Vagina (tissue), 2 donors: ENCODE measurements around the gene QRICH1. TPM values are rescaled to one million over a fixed set of nuclear protein-coding genes. Genes with fewer than 3 reads are reported as not detected.
A peak's percentile ranks its signal among the peaks of the same experiment; 100 is the strongest.

Experiments used
- DNase-seq, 2 donors: peaks; one replicate each; pipeline ENCODE4 v3.0.0-alpha.2; 2017; ENCODE audit errors: extremely low spot score in 2 of 2
- H3K27ac ChIP-seq: fragments of 200-600 bp; sonication (generic); one replicate; pipeline ENCODE4 v1.5.1; 2019
- H3K27me3 ChIP-seq: fragments of 200-600 bp; sonication (generic); one replicate; pipeline ENCODE4 v1.5.1; 2019
- H3K36me3 ChIP-seq, 2 donors: fragments of 200-600 bp; sonication (generic); one replicate each; pipeline ENCODE4 v1.5.1; 2017 to 2019
- H3K4me1 ChIP-seq: fragments of 200-600 bp; sonication (generic); one replicate; pipeline ENCODE4 v1.5.1; 2019
- H3K4me3 ChIP-seq, 2 donors: fragments of 200-600 bp; sonication (generic); 1 replicate in 1 of 2; 2 replicates in 1 of 2; pipeline ENCODE4 v1.5.1; 2016 to 2019
- H3K9me3 ChIP-seq: fragments of 200-600 bp; sonication (generic); one replicate; pipeline ENCODE4 v1.5.1; 2019
- POLR2A ChIP-seq, 2 donors: fragments of 450-650 bp; IDR thresholded peaks; one replicate each; pipeline ENCODE4 v1.6.1; 2017; ENCODE audit warnings: antibody characterized with exemption in 2 of 2, mild to moderate bottlenecking in 2 of 2, moderate library complexity in 2 of 2
- POLR2AphosphoS5 ChIP-seq, 2 donors: sonication (generic); formaldehyde crosslinking; IDR thresholded peaks; one replicate each; pipeline ENCODE4 v1.9.0; 2017; ENCODE audit warnings: antibody characterized with exemption in 2 of 2, mild to moderate bottlenecking in 2 of 2, low read depth in 1 of 2; ENCODE audit not compliant: insufficient read depth in 1 of 2
- intact Hi-C: fragments of 100-400 bp; cut with DNase I; formaldehyde crosslinking; loops from one replicate; pipeline ENCODE4 v1.15.1; 2023
- total RNA-seq: library from RNA; depleted of rRNA; stranded (reverse); fragments of >200 nt; gene quantifications from one replicate; pipeline ENCODE4 v1.2.3, GENCODE V29; 2016
- TF ChIP-seq, protein P1 (sequence below), 3 experiments: fragments of 450-650 bp in 2 of 3; fragments of 200-600 bp in 1 of 3; sonication (generic) in 1 of 3; IDR thresholded peaks; one replicate each; pipeline ENCODE4 v1.5.1; 2017 to 2019; ENCODE audit warnings: antibody characterized with exemption in 3 of 3, mild to moderate bottlenecking in 2 of 3, moderate library complexity in 2 of 3

The QRICH1 gene
- total RNA-seq, 1 donor from 2014 or later = 124 TPM

DNA sequence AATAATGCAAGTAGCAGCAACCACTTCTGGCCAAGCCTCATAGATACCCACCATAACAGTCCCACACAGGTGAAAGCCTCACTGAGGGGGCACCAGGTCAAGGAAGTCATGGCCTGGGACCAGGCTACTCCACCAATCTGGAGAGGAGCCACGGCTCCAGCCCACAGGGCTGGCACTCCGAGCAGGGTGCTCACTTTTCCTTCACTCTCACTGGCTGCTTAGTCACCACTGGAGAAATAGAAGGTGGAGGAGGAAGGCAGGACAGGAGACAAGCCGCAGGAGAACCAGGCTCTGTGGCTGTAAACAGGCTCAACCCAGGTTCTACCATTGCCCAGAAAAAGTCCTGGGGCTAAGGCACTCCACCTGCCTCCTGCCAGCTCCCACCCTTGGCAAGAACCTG lies 25.6 kb upstream of the QRICH1 start:
- Histone ChIP-seq H3K4me1 (peaks cover 24% of the 10 kb centered on the region), H3K36me3 (peaks cover 5 to 78% of the 10 kb centered on the region in 2 donors)
- intact Hi-C loops = no loop called here

DNA sequence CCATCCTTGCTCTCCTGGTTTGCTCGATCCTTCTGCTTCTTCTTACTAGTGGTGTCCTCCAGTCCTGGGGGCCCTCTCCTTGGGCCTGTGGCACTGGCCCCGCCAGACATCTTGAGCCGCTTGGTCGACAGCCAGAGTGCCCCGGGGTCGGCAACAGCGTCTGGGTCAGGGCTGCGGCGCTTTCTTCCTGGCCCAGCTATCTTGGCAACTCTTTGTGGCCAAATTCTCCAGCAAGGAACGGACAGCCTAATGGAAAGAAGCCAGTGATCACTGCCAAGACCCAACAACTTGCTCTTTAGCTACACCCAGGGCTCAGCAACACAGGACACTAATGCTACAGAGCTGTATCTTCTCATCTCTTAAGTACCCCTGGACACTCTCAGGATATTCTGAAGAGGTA lies 25.2 kb upstream of the QRICH1 start:
- intact Hi-C loops = no loop called here

More for the DNA sequence above, 25.6 kb upstream of the QRICH1 start:
- peak overlapping the region; percentile 76 to 100 for H3K4me3 ChIP-seq
- TF ChIP-seq, protein P1, sequence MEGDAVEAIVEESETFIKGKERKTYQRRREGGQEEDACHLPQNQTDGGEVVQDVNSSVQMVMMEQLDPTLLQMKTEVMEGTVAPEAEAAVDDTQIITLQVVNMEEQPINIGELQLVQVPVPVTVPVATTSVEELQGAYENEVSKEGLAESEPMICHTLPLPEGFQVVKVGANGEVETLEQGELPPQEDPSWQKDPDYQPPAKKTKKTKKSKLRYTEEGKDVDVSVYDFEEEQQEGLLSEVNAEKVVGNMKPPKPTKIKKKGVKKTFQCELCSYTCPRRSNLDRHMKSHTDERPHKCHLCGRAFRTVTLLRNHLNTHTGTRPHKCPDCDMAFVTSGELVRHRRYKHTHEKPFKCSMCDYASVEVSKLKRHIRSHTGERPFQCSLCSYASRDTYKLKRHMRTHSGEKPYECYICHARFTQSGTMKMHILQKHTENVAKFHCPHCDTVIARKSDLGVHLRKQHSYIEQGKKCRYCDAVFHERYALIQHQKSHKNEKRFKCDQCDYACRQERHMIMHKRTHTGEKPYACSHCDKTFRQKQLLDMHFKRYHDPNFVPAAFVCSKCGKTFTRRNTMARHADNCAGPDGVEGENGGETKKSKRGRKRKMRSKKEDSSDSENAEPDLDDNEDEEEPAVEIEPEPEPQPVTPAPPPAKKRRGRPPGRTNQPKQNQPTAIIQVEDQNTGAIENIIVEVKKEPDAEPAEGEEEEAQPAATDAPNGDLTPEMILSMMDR (IDR thresholded peaks at IDR 0.05) = no peak
- TF ChIP-seq POLR2A (IDR thresholded peaks at IDR 0.05) = no peak
- TF ChIP-seq POLR2AphosphoS5 (IDR thresholded peaks at IDR 0.05; ENCODE audit: insufficient read depth in 1 of 2, low read depth in 1 of 2) = no peak
- no peak for DNase-seq
- peak overlapping the region; percentile 97 for H3K27ac ChIP-seq
- H3K27me3 ChIP-seq = no peaks in the 10 kb centered on the region
- H3K9me3 ChIP-seq = no peaks in the 10 kb centered on the region

DNA sequence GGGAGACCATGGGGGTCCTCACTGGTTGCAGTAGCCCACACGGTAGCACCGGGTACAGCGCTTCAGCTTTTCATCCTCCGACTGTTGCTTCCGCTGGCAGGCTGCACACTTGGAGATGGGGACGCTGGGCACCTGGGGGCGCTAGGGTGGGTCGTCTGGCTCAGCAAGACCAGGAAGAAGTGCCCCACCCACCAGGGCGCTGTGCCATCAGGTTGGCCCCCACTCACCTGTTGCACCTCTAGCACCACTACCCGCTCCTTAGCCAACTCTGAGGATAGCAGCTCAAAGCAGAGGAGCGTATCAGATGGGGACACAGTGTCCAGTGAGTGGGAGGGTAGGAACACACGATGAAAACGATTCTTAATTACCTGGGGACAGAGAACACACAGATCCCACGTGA lies 18.4 kb upstream of the QRICH1 start:
- Histone ChIP-seq H3K4me3 (no peak overlapping the region), H3K36me3 (peaks cover 12 to 92% of the 10 kb centered on the region in 2 donors), H3K9me3 (no peaks in the 10 kb centered on the region), H3K4me1 (no peaks in the 10 kb centered on the region), H3K27me3 (no peaks in the 10 kb centered on the region), H3K27ac (no peak overlapping the region)
- no peak for TF ChIP-seq POLR2AphosphoS5 (IDR thresholded peaks at IDR 0.05; ENCODE audit: insufficient read depth in 1 of 2, low read depth in 1 of 2)
- no peak for TF ChIP-seq POLR2A (IDR thresholded peaks at IDR 0.05)
- TF ChIP-seq, protein P1 (IDR thresholded peaks at IDR 0.05) = no peak
- intact Hi-C loops = no loop called here
- no peak for DNase-seq

More for the DNA sequence above, 25.2 kb upstream of the QRICH1 start:
- H3K36me3 ChIP-seq = peaks cover 5 to 78% of the 10 kb centered on the region in 2 donors
- peak overlapping the region in 1 of 2 donors; percentile 76 for H3K4me3 ChIP-seq
- peaks cover 24% of the 10 kb centered on the region for H3K4me1 ChIP-seq
- H3K27me3 ChIP-seq = no peaks in the 10 kb centered on the region
- TF ChIP-seq, protein P1 (IDR thresholded peaks at IDR 0.05) = no peak
- TF ChIP-seq POLR2A (IDR thresholded peaks at IDR 0.05) (no peak), POLR2AphosphoS5 (IDR thresholded peaks at IDR 0.05; ENCODE audit: insufficient read depth in 1 of 2, low read depth in 1 of 2) (no peak)
- H3K27ac ChIP-seq = no peak overlapping the region
- no peak for DNase-seq
- no peaks in the 10 kb centered on the region for H3K9me3 ChIP-seq

DNA sequence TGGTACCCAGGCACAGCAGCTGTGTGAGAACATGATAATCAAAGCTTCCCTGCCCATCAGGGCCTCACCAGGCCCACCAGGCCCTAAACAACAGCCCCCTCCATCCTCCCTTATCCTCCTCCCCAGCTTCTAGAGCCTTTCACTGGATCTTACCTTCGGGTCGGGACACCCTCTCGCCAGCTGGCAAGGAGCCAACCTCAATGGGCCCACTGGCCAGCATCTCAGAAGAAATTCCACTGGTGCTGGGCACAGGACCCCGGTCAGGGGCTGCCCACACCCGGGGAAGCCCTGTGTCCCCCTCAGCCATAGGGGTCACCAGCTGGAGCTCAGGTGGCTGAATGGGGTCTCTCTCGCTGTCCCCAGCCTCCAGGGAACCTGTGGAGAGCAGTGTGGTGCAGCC lies 17.5 kb upstream of the QRICH1 start:
- Histone ChIP-seq H3K27me3 (no peaks in the 10 kb centered on the region), H3K27ac (no peak overlapping the region), H3K36me3 (peaks cover 7 to 83% of the 10 kb centered on the region in 2 donors), H3K4me1 (no peaks in the 10 kb centered on the region), H3K9me3 (no peaks in the 10 kb centered on the region), H3K4me3 (no peak overlapping the region)
- TF ChIP-seq POLR2A (IDR thresholded peaks at IDR 0.05) (no peak), POLR2AphosphoS5 (IDR thresholded peaks at IDR 0.05; ENCODE audit: insufficient read depth in 1 of 2, low read depth in 1 of 2) (no peak)
- TF ChIP-seq, protein P1 (IDR thresholded peaks at IDR 0.05) = no peak
- no peak for DNase-seq
- intact Hi-C loops = no loop called here

DNA sequence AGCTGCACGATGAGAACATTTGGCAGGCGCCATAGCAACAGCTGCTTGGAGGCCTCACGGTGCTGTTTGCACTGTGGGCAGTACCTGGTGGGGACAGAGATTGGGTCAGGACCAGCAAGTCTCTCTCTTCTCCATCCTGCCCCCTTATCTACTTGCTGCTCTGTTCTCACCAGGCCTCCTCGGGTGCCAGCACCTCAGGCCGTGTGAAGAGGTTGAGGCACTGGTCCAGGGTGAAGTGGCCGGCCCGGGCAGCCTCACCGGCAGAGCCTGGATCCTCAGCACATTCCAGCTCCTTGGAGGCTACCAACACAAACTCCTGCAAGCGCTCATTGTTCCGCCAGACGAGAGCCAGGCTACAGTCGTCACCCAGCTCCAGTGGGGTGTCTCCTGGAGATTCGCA lies 16.9 kb upstream of the QRICH1 start:
- H3K27ac ChIP-seq = no peak overlapping the region
- H3K36me3 ChIP-seq = peaks cover 7 to 77% of the 10 kb centered on the region in 2 donors
- DNase-seq = no peak
- intact Hi-C loops = no loop called here
- no peak for TF ChIP-seq POLR2A (IDR thresholded peaks at IDR 0.05)
- TF ChIP-seq, protein P1 (IDR thresholded peaks at IDR 0.05) = no peak
- no peak for TF ChIP-seq POLR2AphosphoS5 (IDR thresholded peaks at IDR 0.05; ENCODE audit: insufficient read depth in 1 of 2, low read depth in 1 of 2)
- H3K27me3 ChIP-seq = no peaks in the 10 kb centered on the region
- H3K4me1 ChIP-seq = peaks cover under 1% of the 10 kb centered on the region
- no peaks in the 10 kb centered on the region for H3K9me3 ChIP-seq
- no peak overlapping the region for H3K4me3 ChIP-seq
